Stimulated activated CD4-positive, alpha-beta T cell treated with anti-CD3 and anti-CD28 coated beads, Interleukin-4, amount 100 ng/mL, for 24 hours (primary cell): Measurements from ENCODE around the gene PLD1.
"Not testable (repeated sequence)": the region's sequence is repeated elsewhere in the genome, so short reads cannot be mapped to it uniquely, and the experiment has no call there.

Source experiments
- DNase-seq: peaks from one replicate; pipeline ENCODE4 v3.0.0-alpha.2; 2020

The PLD1 gene

GRCh38 chr3:171835613-171836012, 25.3 kb upstream of the PLD1 start:
- DNase-seq: no peak

DNA sequence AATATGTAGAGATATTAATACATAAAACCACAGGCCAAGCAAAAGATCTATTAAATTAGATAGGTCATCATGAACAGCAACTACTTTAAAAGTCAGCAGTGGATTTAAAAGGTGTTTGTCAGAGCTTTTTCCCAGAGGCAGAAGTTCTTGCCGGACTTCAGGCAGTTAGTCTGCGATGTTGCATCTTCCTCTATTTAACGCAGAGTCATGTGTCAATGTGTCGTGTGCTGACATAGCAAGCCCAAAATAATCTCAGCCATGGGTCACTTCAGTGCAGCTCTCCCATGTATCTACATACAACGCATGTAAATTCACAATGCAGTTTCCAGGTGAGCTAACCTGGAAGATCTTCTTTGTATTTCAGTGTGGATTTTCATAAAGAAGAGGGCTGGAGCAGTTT, 24.8 kb upstream of the PLD1 start:
- DNase-seq: no peak

GRCh38 chr3:171834461-171834801, 24.1 kb upstream of the PLD1 start:
- no peak for DNase-seq

DNA sequence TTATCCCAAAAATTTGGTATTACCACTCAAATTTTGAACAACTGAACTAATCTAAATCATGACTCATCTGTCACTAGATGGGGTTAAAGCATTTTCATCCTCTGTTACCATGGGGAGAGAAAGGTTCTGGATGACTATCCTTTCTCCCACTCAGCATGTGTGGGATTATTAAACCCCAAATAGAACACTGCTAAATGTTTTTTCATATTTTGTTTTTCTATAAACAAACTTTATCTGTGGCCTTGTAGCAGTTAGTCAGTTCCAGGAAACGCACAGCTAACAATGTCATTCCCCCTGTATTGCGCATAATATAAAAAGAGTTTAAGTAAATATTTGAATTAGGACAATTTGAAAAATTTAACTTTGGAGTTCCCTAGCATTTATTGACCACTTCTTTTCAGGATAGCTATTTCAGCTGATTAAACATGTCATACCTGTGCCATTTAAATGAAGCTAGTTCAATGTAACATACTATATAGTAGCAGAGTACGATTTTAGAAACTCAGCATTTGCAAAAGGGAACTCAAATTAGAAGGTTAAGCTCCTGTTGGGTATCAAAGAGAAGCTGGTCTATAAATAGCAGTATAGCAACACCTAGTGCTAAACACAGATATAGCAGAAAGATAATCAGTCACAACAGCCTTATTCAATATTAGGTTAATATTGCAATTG, 23.6 kb upstream of the PLD1 start:
- DNase-seq: no peak

GRCh38 chr3:171832989-171833388, 22.7 kb upstream of the PLD1 start:
- DNase-seq: no peak

- no peak for DNase-seq
Observed at GRCh38 chr3:171831936-171832335, 21.7 kb upstream of the PLD1 start.

GRCh38 chr3:171830518-171830875, 20.2 kb upstream of the PLD1 start:
- DNase-seq: no peak

GRCh38 chr3:171829841-171830517, 19.7 kb upstream of the PLD1 start:
- DNase-seq: no peak

DNA sequence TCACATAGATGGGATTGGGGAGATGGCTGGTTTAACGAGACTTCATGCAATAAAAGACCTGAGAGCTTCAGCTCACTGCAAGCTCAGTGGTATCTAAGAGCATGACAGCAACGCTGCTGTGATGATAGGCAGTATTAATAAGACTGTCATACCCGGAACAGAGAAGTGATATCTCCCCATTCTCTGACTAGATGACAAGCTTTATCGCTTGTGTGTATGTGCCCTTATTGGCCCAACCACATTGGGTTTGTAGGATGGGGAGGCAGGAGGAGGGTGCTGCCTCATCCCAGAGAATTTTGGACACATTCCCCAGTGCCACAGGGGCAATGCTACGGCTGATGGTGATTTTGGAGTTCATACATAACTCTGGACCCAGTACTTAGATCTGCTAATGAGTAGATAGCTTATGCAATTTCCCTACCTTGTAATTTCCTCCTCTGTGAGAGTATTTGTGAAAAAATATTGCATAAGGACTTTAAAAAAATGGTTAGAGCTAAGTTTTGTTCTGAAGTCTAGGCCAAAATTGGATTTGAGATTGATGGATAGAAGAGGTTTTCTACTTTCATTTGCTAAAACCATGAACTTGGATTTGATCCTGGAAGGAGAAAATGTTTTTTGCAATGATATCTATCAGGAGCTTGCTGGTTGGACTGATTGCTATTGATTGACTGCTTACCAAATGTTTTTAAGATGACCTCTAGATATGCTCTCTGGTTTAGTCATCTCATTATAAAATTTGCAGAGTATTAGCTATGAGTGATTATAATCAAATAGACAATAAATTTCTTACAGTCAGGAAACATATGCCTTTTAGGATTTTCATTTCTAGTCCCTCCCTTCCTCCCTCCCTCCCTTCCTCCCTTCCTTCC, 18.9 kb upstream of the PLD1 start:
- no peak for DNase-seq

DNA sequence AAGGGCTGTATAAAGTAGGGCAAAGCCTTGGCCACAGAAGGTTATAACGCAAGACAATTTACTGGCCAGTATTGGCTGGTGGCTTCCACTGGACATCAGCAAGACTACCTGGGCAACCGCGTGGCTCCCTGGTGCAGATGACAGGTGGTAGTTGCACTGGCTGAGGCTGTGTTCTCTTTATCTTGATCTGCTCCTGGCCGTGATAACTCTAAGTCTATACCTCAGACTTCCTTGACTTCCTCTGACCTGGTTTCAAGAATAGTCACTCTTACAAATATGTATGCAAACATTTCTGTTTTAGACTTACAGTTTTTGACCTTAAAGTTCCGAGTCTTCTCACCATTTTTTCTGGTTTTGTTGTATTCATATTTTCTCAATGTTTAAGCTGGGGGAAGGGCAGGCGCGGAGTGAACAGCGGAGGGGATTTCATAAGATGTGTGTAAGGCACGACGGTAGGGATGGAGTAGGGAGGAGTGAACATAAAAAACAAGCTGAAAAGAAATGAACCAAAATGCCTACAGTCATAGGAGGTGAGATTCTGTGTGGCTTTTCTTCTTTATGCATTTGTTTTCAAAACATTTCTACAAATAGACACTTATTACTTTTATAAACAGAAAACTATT, 17.7 kb upstream of the PLD1 start:
- no peak for DNase-seq

DNA sequence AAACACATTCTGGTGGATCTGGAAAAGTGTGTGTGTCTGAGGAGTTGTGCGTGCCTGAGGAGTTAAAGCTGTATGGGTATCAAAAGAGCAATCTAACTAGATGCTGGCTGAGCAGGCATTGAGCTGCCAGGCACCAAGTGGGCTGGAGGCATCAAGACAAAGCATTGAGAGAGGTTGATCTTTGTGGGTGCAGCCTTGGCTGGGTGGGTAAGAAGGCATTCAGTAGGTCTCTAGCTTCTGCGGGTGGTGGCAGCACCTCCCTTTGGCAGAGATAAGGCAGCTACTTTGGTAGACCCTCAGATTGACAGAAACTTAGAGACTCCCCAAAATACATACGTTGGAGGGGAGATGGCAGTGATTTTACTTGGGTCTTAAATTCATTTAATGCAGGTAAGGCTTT, 17.1 kb upstream of the PLD1 start:
- DNase-seq: no peak

DNA sequence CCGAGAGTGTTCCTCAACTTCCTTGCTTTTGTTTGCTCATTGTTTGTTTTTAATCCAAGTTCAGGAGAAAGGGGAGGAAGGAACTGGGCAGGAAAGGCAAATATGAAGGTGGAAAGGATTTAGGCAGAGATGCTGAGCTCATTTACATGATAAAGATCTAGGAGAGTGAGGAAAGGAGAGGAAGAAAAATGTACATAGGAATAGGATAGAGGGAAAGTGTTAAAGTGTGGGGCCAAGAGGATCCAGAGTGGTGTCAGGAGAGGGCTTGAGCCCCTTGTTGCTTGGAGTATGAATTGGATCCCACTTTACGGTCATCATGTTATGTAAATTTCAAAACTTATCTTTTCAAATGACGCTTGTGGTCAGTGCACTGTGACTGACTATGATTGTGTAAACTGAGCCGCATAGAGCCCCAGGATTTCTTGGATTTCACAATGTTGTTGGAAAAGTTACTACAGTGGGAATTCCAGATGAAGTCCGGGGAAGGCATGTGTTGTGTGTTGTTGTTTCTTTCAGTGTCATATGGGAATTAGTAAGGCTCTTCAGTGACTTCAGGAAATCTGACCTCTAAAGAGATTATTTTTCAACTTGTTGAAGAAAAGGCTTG, 15.0 kb upstream of the PLD1 start:
- no peak for DNase-seq

DNA sequence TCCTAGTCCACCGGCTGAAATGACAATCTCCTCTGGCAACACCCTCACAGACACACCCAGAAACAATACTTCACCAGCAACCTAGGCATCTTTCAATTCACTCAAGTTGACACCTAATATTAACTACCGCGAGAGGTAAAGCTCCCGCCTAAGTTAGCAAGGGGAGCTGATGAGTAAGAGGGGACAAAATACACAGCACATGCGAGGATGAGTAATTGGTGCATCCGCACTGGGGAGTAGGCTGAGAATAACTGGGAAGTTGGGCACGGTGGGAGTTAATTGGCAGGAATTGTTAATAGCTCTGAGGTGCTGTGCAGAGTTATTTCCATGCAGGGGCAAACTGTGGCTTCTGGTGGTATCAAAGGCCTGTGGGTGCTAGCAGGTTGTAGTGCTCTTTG, 14.5 kb upstream of the PLD1 start:
- no peak for DNase-seq

- DNase-seq: no peak
Observed at GRCh38 chr3:171824116-171824515, 13.8 kb upstream of the PLD1 start.

GRCh38 chr3:171822431-171823106, 12.3 kb upstream of the PLD1 start:
- DNase-seq: no peak

DNA sequence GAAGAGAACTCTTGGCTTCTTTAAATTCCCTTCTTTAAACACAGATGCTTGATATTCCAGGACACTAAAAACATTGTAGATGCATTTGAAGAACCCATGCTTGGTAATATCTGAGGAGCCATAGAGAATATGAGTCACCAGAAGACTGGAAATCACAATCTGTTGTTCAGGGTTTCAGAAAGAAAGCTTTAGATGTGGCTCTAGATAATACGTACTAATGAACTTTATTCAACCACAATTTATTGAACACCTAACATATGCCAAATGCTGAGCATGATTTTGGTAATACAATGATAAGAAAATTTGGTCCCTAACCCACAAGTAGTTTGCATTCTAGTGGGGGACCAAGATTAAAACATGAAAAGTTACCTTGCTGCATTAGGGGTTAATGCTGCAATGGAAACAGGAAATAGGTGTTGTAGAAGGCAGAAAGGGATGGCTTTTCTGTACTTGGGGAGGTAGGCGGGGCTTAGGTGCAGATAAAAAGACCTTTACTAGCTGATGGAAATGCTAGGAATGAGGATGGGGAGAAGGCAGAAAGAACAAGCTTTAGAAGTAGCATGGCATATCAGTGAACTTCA, 11.6 kb upstream of the PLD1 start:
- no peak for DNase-seq

DNA sequence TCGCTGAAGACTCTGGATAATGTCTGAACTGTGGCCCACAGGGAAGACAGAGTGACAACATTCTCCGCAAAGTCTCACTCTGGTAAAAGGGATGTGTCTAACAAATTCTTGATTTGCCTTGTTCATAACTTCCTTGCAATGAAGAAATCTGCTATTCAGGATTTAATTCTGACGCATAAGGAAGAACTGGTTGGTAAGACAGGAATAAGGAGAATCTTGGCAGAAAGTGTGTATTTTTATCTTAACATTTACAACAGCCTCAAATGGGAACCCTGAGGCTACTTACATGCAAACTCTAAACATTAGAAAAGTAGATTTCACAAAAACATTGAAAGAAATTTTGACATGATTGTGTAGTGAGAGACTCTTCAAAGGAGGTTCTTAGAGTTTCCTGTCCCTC, 10.8 kb upstream of the PLD1 start:
- no peak for DNase-seq

GRCh38 chr3:171817074-171817800, 7.0 kb upstream of the PLD1 start:
- DNase-seq: no peak

DNA sequence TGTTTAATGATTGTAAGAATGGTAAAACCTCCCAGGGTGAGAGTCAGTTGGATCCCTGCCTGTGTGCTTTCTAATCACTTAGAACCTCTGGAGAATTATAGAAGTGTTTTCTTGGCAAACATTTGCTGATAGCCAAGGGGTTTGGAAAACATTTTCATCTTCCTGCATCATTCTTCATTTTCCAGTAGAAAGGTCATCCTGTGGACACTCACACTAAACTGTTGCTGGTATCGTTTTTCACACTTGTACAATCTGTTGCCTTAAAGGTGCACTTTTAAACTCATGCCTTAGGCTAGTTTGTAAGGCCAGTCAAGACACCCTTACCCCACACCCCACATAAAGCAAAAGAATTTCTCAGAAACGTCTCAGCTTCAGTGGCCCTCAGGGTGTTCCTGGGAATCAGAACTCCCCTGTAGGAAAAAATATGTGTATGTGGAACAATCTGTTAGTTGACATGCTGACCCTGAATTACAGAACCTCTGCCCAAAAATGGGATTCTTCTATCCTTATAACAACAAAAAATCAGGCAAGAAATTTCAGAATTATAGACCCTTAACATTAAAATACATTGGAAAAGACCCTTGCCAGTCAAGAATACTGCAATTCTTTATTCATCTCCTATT, 5.8 kb upstream of the PLD1 start:
- no peak for DNase-seq

DNA sequence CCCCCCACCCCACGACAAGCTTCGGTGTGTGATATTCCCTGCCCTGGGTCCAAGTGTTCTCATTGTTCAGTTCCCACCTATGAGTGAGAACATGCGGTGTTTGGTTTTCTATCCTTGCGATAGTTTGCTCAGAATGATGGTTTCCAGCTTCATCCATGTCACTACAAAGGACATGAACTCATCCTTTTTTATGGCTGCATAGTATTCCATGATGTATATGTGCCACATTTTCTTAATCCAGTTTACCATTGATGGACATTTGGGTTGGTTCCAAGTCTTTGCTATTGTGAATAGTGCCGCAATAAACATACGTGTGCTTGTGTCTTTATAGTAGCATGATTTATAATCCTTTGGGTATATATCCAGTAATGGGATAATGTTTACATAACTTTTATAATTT, 4.4 kb upstream of the PLD1 start:
- not testable (repeated sequence) for DNase-seq

DNA sequence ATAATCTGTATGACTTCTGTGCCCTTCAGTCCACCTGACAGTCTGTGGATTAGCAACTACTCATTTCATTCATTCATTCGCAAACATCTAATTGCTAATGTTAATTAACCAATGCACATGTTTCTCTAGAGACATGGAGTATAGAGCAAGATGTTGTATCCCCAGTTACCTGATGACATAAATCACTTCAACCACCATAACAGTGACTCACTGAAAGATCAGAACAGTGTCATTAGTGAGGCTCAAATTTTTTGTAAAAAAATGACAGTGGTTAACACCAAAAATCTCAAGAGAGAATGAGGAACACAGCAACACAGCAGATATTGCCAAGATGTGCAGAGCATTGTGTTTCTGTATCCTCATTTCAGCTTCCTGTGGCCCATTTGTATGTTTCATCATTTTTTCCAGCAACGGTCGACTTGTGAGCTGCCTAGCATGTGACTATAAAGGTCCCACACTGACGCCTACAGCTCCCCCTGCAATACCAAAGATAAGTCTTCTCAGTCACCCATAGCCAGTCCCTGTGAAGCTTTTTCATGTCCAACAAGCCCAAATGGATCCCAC, 3.7 kb upstream of the PLD1 start:
- DNase-seq: peak; percentile 29
